PC-9 (cell line): ENCODE data around the gene PLEKHG5.

Experiments used
- CTCF ChIP-seq: fragments of 200-600 bp; sonication (generic); conservative IDR thresholded peaks from 2 replicates; pipeline ENCODE4 v1.6.1; 2017; ENCODE audit warnings: mixed run types, antibody characterized with exemption, mild to moderate bottlenecking, moderate library complexity
- EZH2 ChIP-seq: fragments of 200-600 bp; sonication (generic); IDR thresholded peaks from 2 replicates; pipeline ENCODE4 v1.8.0; 2017; ENCODE audit warnings: antibody characterized with exemption, low read depth

GRCh38 chr1:6484826-6485167 is 6.7 kb downstream of the PLEKHG5 start:
- TF ChIP-seq CTCF (no peak), EZH2 (no peak)
